Caco-2 (cell line): ENCODE measurements around the gene SGCD. TPM values are rescaled to one million over a fixed set of nuclear protein-coding genes. Genes with fewer than 3 reads are reported as not detected.

Source experiments
- BruUV-seq: library from RNA; stranded (reverse); fragments of 400-500 nt; replicated peaks from 2 replicates; lab custom pipeline; 2021; lab: Mats Ljungman, UMichigan
- CTCF ChIA-PET: fragments of 300-600 bp; sonication (Branson Sonifier 250); formaldehyde crosslinking; loops from one replicate; lab custom pipeline; 2022; ENCODE audit warnings: antibody characterized with exemption; lab: Charles Lee
- POLR2A ChIA-PET: fragments of 300-600 bp; sonication (Branson Sonifier 250); formaldehyde crosslinking; loops from one replicate; lab custom pipeline; 2022; ENCODE audit warnings: antibody characterized with exemption; lab: Charles Lee
- DNase-seq, 2 experiments: peaks; one replicate each; pipeline versions ENCODE4 v3.0.0 to v3.0.0-alpha.2; 2020 to 2022
- H3K27me3 ChIP-seq: replicated peaks from 2 replicates; pipeline ENCODE4 v1.6.0; 2011; ENCODE audit warnings: low read length; ENCODE audit not compliant: control insufficient read depth, insufficient read depth
- H3K36me3 ChIP-seq: 2 replicates; pipeline ENCODE4 v1.5.1; 2011; ENCODE audit warnings: low read length; ENCODE audit not compliant: control insufficient read depth, insufficient read depth
- H3K4me1 ChIP-seq: fragments of 250-450 bp; sonication (Bioruptor Pico); 2 replicates; pipeline ENCODE4 v1.5.1; 2020; ENCODE audit warnings: mild to moderate bottlenecking
- H3K4me3 ChIP-seq: 2 replicates; pipeline ENCODE4 v1.5.1; 2011; ENCODE audit warnings: low read depth, mild to moderate bottlenecking, control low read depth, low read length
- H3K9me3 ChIP-seq: fragments of 250-450 bp; sonication (Bioruptor Pico); 2 replicates; pipeline ENCODE4 v1.5.1; 2020; ENCODE audit warnings: mild to moderate bottlenecking, moderate library complexity
- H3K27ac Mint-ChIP-seq: one replicate; pipeline ENCODE4 v1.8.0; 2022; ENCODE audit warnings: mixed read lengths; ENCODE audit not compliant: unreplicated experiment
- H3K27me3 Mint-ChIP-seq: one replicate; pipeline ENCODE4 v1.8.0; 2022; ENCODE audit warnings: mixed read lengths; ENCODE audit not compliant: insufficient read depth, unreplicated experiment
- H3K36me3 Mint-ChIP-seq: one replicate; pipeline ENCODE4 v1.8.0; 2022; ENCODE audit warnings: mild to moderate bottlenecking, mixed read lengths; ENCODE audit not compliant: insufficient read depth, unreplicated experiment
- H3K4me1 Mint-ChIP-seq: one replicate; pipeline ENCODE4 v1.8.0; 2022; ENCODE audit warnings: low read depth, mixed read lengths; ENCODE audit not compliant: unreplicated experiment
- H3K4me3 Mint-ChIP-seq: one replicate; pipeline ENCODE4 v1.8.0; 2022; ENCODE audit warnings: mild to moderate bottlenecking, moderate library complexity, mixed read lengths; ENCODE audit not compliant: unreplicated experiment
- H3K9me3 Mint-ChIP-seq: one replicate; pipeline ENCODE4 v1.8.0; 2022; ENCODE audit warnings: mixed read lengths; ENCODE audit not compliant: unreplicated experiment
- intact Hi-C: fragments of 100-400 bp; cut with micrococcal nuclease; formaldehyde crosslinking; loops from one replicate; pipeline ENCODE4 v1.10.0; 2022; ENCODE audit not compliant: unreplicated experiment
- total RNA-seq: library from RNA; stranded (reverse); gene quantifications from 2 replicates; pipeline ENCODE4 v1.2.3, GENCODE V29; 2022
- TF ChIP-seq, protein P1 (sequence below), 2 experiments: fragments of 200-600 bp in 1 of 2; IDR thresholded peaks; 1 replicate in 1 of 2; 2 replicates in 1 of 2; pipeline versions ENCODE4 v1.5.1 to v1.8.0; 2011 to 2022; ENCODE audit warnings: antibody characterized with exemption in 1 of 2, control low read depth in 1 of 2, inconsistent platforms in 1 of 2, low read depth in 1 of 2, low read length in 1 of 2, mild to moderate bottlenecking in 1 of 2, moderate library complexity in 1 of 2; ENCODE audit not compliant: insufficient read depth in 1 of 2, severe bottlenecking in 1 of 2, unreplicated experiment in 1 of 2

Gene SGCD
- total RNA-seq, 1 experiment from 2014 or later: 0.20 TPM

DNA sequence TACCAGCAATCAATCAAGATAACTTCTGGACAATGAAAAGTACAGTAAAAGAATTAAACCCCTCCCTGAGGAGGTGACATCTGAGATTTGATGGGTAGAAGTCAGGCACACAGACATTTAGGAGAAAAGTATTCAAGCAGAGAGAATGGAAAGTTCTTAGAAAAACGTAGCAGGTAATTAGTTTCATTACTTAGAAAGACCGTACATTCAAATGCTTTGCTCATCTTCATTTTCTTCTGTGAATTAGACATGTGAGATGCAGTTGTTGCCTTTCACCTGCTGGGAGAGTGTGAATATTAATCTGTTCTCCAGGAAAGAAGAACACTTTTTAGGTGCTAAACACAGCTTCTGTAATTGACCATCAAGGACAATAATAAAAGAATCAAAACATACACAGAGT lies 451.8 kb downstream of the SGCD start:
- Histone ChIP-seq H3K9me3 (no peaks in the 10 kb centered on the region), H3K4me3 (no peak overlapping the region), H3K4me1 (no peaks in the 10 kb centered on the region), H3K27me3 (no peaks in the 10 kb centered on the region), H3K36me3 (no peaks in the 10 kb centered on the region)
- H3K36me3 Mint-ChIP-seq: no peaks in the 10 kb centered on the region
- TF ChIP-seq, protein P1, sequence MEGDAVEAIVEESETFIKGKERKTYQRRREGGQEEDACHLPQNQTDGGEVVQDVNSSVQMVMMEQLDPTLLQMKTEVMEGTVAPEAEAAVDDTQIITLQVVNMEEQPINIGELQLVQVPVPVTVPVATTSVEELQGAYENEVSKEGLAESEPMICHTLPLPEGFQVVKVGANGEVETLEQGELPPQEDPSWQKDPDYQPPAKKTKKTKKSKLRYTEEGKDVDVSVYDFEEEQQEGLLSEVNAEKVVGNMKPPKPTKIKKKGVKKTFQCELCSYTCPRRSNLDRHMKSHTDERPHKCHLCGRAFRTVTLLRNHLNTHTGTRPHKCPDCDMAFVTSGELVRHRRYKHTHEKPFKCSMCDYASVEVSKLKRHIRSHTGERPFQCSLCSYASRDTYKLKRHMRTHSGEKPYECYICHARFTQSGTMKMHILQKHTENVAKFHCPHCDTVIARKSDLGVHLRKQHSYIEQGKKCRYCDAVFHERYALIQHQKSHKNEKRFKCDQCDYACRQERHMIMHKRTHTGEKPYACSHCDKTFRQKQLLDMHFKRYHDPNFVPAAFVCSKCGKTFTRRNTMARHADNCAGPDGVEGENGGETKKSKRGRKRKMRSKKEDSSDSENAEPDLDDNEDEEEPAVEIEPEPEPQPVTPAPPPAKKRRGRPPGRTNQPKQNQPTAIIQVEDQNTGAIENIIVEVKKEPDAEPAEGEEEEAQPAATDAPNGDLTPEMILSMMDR (IDR thresholded peaks at IDR 0.05; ENCODE audit: insufficient read depth in 1 of 2, low read depth in 1 of 2, low read length in 1 of 2, severe bottlenecking in 1 of 2, unreplicated experiment in 1 of 2): no peak
- no peaks in the 10 kb centered on the region for H3K27me3 Mint-ChIP-seq
- H3K4me3 Mint-ChIP-seq: no peak overlapping the region
- ChIA-PET CTCF (no interaction called here), POLR2A (no interaction called here)
- H3K9me3 Mint-ChIP-seq: peaks cover 2% of the 10 kb centered on the region
- no TSS peak for BruUV-seq
- no peak for DNase-seq
- no peaks in the 10 kb centered on the region for H3K4me1 Mint-ChIP-seq
- H3K27ac Mint-ChIP-seq: no peak overlapping the region
- intact Hi-C loops: no loop called here

DNA sequence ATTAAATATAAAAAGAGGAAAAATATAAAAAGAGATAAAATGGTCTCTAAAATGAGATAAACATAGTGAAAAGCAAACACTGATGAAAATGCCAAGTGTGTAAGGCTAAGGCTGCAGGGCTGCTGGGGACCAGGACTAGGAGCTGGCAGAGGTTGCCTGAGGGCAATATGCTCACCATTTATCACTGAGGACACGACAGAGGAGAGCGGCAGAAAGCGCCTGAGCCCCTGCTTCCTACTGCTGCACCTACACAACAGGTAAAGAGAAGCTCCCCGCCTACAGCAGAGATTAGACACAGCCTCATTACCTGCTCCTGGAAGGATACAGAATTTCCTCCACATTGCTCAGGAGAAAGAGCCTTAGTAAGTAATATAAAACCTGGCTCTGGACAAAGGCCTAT lies 452.5 kb downstream of the SGCD start:
- peaks cover 9% of the 10 kb centered on the region for H3K9me3 Mint-ChIP-seq
- no peaks in the 10 kb centered on the region for H3K36me3 Mint-ChIP-seq
- BruUV-seq: no TSS peak
- no peaks in the 10 kb centered on the region for H3K4me1 ChIP-seq
- H3K27ac Mint-ChIP-seq: no peak overlapping the region
- H3K27me3 Mint-ChIP-seq: no peaks in the 10 kb centered on the region
- ChIA-PET CTCF (no interaction called here), POLR2A (no interaction called here)
- no peaks in the 10 kb centered on the region for H3K9me3 ChIP-seq
- intact Hi-C loops: no loop called here
- DNase-seq: no peak
- H3K36me3 ChIP-seq: no peaks in the 10 kb centered on the region
- no peaks in the 10 kb centered on the region for H3K4me1 Mint-ChIP-seq
- TF ChIP-seq, protein P1 (IDR thresholded peaks at IDR 0.05; ENCODE audit: insufficient read depth in 1 of 2, low read depth in 1 of 2, low read length in 1 of 2, severe bottlenecking in 1 of 2, unreplicated experiment in 1 of 2): no peak
- no peak overlapping the region for H3K4me3 Mint-ChIP-seq
- H3K4me3 ChIP-seq: no peak overlapping the region
- no peaks in the 10 kb centered on the region for H3K27me3 ChIP-seq

DNA sequence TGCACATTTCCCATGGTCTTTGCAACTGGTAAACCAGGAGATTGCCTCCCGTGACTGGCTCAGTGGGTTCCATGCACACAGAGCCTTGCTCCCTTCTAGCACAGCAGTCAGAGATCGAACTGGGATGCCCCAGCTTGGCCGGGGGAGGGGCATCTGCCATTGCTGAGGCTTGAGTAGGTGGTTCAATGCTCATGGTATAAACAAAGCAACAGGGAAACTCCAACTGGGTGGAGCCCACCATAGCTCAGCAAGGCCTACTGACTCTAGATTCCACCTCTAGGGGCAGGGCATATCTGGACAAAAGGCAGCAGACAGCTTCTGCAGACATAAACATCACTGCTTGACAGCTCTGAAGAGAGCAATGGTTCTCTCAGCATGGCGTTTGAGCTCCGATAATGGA lies 456.1 kb downstream of the SGCD start:
- no peak for DNase-seq
- H3K4me1 ChIP-seq: no peaks in the 10 kb centered on the region
- no TSS peak for BruUV-seq
- H3K9me3 ChIP-seq: no peaks in the 10 kb centered on the region
- no peak overlapping the region for H3K4me3 Mint-ChIP-seq
- H3K4me1 Mint-ChIP-seq: no peaks in the 10 kb centered on the region
- peaks cover 9% of the 10 kb centered on the region for H3K9me3 Mint-ChIP-seq
- no peaks in the 10 kb centered on the region for H3K36me3 ChIP-seq
- TF ChIP-seq, protein P1 (IDR thresholded peaks at IDR 0.05; ENCODE audit: insufficient read depth in 1 of 2, low read depth in 1 of 2, low read length in 1 of 2, severe bottlenecking in 1 of 2, unreplicated experiment in 1 of 2): no peak
- ChIA-PET POLR2A (no interaction called here), CTCF (no interaction called here)
- H3K27me3 Mint-ChIP-seq: no peaks in the 10 kb centered on the region
- intact Hi-C loops: no loop called here
- no peaks in the 10 kb centered on the region for H3K36me3 Mint-ChIP-seq
- no peaks in the 10 kb centered on the region for H3K27me3 ChIP-seq
- H3K4me3 ChIP-seq: no peak overlapping the region
- H3K27ac Mint-ChIP-seq: no peak overlapping the region
